NK-92 (cell line): ENCODE results near the gene MMP1.

Experiments used
- DNase-seq: peaks from one replicate; lab custom pipeline; 2025; ENCODE audit not compliant: unreplicated experiment; lab: John Stamatoyannopoulos, UW

MMP1 gene

GRCh38 chr11:102807921-102808320, 10.0 kb upstream of the MMP1 start:
- DNase-seq = no peak

- no peak for DNase-seq
Observed at GRCh38 chr11:102806296-102806695, 8.3 kb upstream of the MMP1 start.

- DNase-seq = no peak
Observed at GRCh38 chr11:102802341-102802740, 4.4 kb upstream of the MMP1 start.

- no peak for DNase-seq
Observed at GRCh38 chr11:102800767-102801166, 2.8 kb upstream of the MMP1 start.

DNA sequence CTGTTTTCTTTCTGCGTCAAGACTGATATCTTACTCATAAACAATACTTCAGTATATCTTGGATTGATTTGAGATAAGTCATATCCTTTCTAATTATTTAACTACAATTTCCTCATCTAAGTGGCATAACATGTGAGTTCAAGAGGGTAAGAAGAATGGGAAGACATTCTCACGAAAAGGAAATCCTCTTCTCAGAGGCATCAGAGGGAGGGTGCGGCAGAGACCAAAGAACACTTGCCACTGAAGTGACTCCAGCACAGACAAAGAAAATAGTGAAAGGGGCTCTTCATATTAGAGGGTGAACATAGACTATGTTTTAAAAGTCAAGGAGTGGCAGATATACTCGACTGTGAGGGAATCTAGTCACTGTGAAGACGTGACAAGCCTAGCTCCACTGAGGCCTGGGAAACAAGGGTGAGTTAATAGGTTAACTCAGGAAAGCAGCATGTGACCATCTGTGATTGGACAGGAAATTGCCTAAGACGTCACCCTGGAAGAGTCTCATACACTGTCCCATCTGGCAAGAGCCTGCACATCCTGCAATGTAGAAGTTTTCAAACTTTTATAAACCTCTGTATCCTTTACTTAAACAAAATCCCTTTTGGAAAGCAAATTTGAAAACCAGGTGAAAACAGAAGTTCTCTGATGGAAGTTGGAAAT, 1.9 kb upstream of the MMP1 start:
- DNase-seq = no peak

- DNase-seq = no peak
Observed at GRCh38 chr11:102794382-102794781, 3.6 kb downstream of the MMP1 start.

GRCh38 chr11:102793677-102794290, 4.2 kb downstream of the MMP1 start:
- no peak for DNase-seq

DNA sequence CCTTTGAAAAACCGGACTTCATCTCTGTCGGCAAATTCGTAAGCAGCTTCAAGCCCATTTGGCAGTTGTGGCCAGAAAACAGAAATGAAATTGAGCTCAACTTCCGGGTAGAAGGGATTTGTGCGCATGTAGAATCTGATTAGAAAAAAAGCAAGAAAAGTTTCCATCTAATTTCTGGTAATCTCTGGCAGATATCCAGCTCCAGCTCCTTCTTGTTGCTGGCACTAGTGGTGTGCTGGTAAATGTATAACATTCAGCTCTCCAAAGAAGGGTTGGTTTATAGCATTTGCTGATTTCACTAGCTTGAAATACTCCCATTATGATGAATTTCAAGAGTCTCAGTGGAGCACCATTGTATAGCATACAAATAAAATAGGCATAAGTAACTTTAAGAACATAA, 5.4 kb downstream of the MMP1 start:
- no peak for DNase-seq

DNA sequence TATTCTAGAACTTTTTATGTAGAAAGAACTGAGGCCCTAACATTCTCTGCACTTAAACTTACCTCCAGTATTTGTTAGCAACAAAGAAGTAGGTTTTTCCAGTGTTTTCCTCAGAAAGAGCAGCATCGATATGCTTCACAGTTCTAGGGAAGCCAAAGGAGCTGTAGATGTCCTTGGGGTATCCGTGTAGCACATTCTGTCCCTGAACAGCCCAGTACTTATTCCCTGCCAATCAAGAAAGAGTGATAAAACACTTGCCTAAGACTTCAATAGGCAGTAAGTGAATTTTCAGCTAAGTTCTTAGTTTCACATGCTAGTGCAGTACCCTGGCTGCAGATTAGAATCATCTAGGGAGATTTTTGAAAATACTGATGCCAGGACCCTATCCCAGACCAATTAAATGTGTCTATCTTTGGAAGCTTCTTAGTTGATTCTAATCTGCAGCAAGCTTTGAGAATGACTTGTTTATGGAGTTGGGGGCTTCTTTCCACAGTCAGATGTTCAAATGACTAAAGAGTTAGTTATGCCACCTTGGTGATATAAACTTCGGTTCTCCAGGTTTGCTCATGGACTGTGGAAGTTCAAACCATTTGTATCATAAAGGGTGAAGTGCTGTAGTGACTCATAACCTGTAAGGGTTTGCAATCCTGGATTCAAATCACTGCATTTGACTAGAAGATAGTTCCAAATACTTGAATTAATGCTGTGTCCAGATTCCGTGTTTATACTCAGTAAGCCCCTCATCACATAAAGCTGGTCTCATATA, 6.5 kb downstream of the MMP1 start:
- DNase-seq = no peak

DNA sequence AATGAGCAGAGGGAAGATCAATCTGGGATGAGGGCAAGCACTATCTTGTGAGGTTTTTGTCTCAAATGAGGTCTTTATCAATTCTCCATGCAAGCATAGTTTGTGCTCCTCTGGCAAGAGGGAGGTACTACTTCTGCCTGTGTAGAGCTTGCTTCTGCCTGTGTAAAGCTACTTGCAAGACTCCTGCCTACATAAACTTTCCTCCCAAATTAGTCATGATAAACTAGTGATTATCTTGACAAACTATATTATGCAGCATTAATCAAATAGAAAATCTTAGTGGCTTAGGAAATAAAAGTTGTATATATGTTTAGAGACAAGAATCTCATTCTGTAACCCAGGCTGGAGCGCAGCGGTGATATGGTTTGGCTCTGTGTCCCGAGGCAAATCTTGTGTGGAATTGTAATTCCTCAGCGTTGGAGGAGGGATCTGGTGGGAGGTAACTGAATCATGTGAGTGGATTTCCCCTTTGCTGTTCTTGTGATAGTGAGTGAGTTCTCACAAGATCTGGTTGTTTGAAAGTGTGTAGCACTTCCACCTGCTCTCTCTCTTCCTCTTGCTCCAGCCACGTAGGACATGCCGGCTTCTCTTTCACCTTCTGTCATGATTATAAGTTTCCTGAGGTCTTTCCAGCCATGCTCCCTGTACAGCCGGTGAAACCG, 9.5 kb downstream of the MMP1 start:
- no peak for DNase-seq

DNA sequence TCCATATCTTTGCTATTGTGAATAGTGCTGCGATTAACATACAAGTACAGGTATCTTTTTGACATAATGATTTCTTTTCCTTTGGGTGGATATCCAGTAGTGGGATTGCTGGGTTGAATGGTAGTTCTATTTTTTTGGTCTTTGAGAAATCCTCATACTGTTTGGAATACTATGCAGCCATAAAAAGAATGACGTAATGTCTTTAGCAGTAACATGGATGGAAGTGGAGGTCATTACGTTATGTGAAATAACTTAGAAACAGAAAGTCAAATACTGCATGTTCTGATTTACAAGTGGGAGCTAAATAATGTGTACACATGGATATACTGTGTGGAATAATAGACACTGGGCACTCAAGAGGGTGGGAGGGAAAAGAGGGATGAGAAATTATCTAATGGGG, 13.6 kb downstream of the MMP1 start:
- DNase-seq = no peak

GRCh38 chr11:102783720-102784119, 14.2 kb downstream of the MMP1 start:
- no peak for DNase-seq

- DNase-seq = no peak
Observed at GRCh38 chr11:102783016-102783415, 14.9 kb downstream of the MMP1 start.

DNA sequence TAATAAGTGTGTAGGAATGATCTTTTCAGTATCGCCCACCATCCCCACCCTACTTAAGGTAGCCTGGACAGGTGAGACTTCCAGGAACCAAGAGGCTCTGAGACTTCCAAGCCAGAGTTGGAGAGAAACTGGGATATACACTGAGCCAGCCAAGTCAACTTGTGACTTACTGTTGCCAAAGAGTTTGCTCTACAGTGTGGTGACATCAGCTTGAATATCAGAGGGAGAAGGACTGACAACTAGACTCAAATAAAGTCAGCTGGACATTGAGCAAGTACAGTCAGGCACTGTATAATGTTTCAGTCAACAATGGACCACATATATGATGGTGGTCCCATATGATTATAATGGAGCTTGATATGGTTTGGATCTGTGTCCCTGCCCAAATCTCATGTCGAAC, 16.3 kb downstream of the MMP1 start:
- DNase-seq = no peak

DNA sequence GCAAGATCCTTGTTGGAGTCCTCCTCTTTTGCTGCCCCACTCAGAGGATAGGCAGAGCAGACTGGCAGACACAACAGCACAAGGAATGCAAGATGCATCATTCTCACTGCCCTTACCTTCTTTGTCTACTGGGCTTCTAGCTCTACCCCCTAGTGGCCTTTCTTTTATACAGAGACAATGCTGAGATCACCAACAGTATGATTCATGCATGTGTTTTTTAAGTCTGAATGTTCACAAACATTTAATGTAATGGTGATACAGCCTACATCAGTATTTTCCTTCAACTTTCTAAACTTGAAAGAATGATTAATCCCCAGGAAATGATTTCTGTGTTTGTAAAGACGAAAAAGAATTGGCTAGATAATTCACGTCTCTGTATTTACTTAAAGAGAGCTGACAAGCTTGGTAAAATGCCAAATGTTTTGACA, 17.5 kb downstream of the MMP1 start, which contains the start of gene MMP10:
TSS of gene MMP10 (minus strand) at position 138 of the 428 bp plus-strand sequence. CDS start at position 101, 37 bp downstream.
- no peak for DNase-seq

GRCh38 chr11:102776454-102776853, 21.5 kb downstream of the MMP1 start:
- no peak for DNase-seq

DNA sequence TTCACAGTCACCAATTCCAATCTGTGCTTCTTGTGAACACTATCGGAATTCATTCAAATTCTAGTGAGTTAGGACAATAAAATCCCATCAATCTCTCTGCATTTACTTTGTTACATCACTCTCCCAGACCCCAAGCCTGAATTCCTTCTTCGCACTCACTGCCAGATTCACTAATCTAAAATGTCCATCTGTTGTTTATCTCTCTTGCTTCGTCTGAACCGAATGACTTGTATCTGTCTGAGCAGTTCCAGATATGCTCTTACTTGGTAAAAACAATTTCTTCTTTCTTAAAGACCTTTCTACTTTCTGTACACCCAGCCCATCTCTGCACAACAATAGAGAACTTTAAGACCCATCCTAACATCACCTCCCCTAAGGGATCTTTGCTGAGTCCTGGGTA, 24.6 kb downstream of the MMP1 start:
- DNase-seq = no peak

DNA sequence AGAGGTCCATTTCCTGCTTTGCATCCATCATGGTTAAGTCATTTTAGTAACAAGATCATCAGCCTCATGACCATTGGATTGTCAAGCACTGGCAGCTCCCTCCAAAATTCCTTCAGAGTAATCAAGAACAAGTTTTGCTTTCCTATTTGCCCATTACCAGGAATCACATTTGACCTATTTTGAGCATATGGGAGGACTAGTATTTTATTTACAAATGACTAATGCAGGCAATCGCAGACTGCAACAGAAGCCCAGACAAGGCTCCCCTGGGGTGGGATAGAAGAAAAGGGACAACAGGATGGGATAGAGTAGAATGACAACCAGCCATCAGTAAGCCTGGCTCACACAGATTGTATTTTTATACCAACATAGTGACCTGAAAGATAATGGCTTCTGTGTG, 26.6 kb downstream of the MMP1 start:
- no peak for DNase-seq

GRCh38 chr11:102770191-102770590, 27.8 kb downstream of the MMP1 start:
- no peak for DNase-seq

DNA sequence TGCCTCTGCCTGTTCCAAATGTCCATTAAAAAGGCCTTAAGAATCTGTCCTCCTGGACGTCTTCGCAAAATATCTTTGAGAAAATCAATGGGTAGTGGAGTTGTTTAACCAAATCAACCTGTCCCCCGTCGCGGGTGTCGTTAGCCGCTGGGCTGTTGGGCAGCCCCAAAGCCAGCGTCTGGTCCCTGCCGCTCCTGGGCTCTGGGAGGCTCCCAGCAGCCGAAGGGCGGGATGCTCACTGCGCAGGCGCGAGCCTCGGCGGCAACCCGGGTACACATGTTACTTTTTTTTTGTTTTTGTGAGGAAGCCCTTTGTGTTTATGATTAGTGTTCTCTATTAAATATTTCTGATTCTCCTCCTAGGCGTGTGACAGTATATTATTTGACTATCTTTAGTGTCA, 30.2 kb downstream of the MMP1 start:
- DNase-seq = no peak

- DNase-seq = no peak
Observed at GRCh38 chr11:102763440-102763839, 34.5 kb downstream of the MMP1 start.

- DNase-seq = no peak
Observed at GRCh38 chr11:102762361-102762767, 35.6 kb downstream of the MMP1 start.
